Endometrial microvascular endothelial cells (primary cell): ENCODE measurements around the gene RHBDL3. TPM values are rescaled to one million over a fixed set of nuclear protein-coding genes. Genes with fewer than 3 reads are reported as not detected.
"Not testable (repeated sequence)": the region's sequence is repeated elsewhere in the genome, so short reads cannot be mapped to it uniquely, and the experiment has no call there.

Experiments
- in situ Hi-C: cut with HindIII; loops from 2 replicates; pipeline ENCODE4 v1.10.0; 2017; ENCODE audit warnings: low sequenced_read_pairs, low pct_unique_long_range_greater_than_20kb; ENCODE audit errors: inconsistent ontology term
- total RNA-seq: library from RNA; depleted of rRNA; stranded (reverse); fragments of >200 nt; gene quantifications from one replicate; pipeline ENCODE4 v1.2.3, GENCODE V29; 2015; ENCODE audit errors: inconsistent ontology term

RHBDL3 gene
- total RNA-seq, 1 donor from 2014 or later = not detected

GRCh38 chr17:32315171-32315570 is 49.5 kb downstream of the RHBDL3 start:
- in situ Hi-C loops = no loop called here

GRCh38 chr17:32316653-32317052 is 51.0 kb downstream of the RHBDL3 start:
- in situ Hi-C loops = not testable (repeated sequence)

GRCh38 chr17:32317353-32317752 is 51.7 kb downstream of the RHBDL3 start:
- in situ Hi-C loops = no loop called here

- in situ Hi-C loops = no loop called here
Observed at GRCh38 chr17:32318071-32318470, 52.4 kb downstream of the RHBDL3 start.

- in situ Hi-C loops = no loop called here
Observed at GRCh38 chr17:32319548-32319905, 53.9 kb downstream of the RHBDL3 start.

GRCh38 chr17:32320080-32320479 is 54.4 kb downstream of the RHBDL3 start:
- in situ Hi-C loops = not testable (repeated sequence)

GRCh38 chr17:32320847-32321246 is 55.2 kb downstream of the RHBDL3 start:
- in situ Hi-C loops = no loop called here

GRCh38 chr17:32323046-32323445 is 57.4 kb downstream of the RHBDL3 start:
- in situ Hi-C loops = no loop called here

GRCh38 chr17:32323811-32324491 is 58.3 kb downstream of the RHBDL3 start:
- in situ Hi-C loops = no loop called here

- in situ Hi-C loops = no loop called here
Observed at GRCh38 chr17:32327911-32328310, 62.3 kb downstream of the RHBDL3 start.

- in situ Hi-C loops = no loop called here
Observed at GRCh38 chr17:32330147-32330546, 64.5 kb downstream of the RHBDL3 start.

GRCh38 chr17:32331243-32332040 is 65.8 kb downstream of the RHBDL3 start:
- in situ Hi-C loops = no loop called here

- in situ Hi-C loops = no loop called here
Observed at GRCh38 chr17:32333187-32333586, 67.6 kb downstream of the RHBDL3 start.

- in situ Hi-C loops = no loop called here
Observed at GRCh38 chr17:32335046-32335445, 69.4 kb downstream of the RHBDL3 start.

- in situ Hi-C loops = no loop called here
Observed at GRCh38 chr17:32335687-32336086, 70.1 kb downstream of the RHBDL3 start.

- in situ Hi-C loops = no loop called here
Observed at GRCh38 chr17:32341141-32341856, 75.7 kb downstream of the RHBDL3 start.

- in situ Hi-C loops = no loop called here
Observed at GRCh38 chr17:32341857-32342602, 76.4 kb downstream of the RHBDL3 start, which contains the start of gene C17orf75. C17orf75 (minus strand) TSS chr17:32342173; CDS start chr17:32342139, 34 bp downstream.

GRCh38 chr17:32342603-32343325 is 77.1 kb downstream of the RHBDL3 start:
- in situ Hi-C loops = no loop called here
